Lower leg skin (tissue), 4 donors: ENCODE measurements around the gene SRP14. TPM values are rescaled to one million over a fixed set of nuclear protein-coding genes. Genes with fewer than 3 reads are reported as not detected.
"Not testable (repeated sequence)": the region's sequence is repeated elsewhere in the genome, so short reads cannot be mapped to it uniquely, and the experiment has no call there.

Experiments
- DNase-seq, 2 donors: peaks; one replicate each; pipeline ENCODE4 v3.0.0-alpha.2; 2019; ENCODE audit warnings: low spot score in 2 of 2
- H3K4me3 ChIP-seq: fragments of 200-600 bp; sonication (generic); 2 replicates; pipeline ENCODE4 v1.5.1; 2017; ENCODE audit warnings: mild to moderate bottlenecking, low read depth; ENCODE audit not compliant: poor library complexity, severe bottlenecking
- CTCF ChIP-seq, 3 donors: fragments of 450-650 bp; IDR thresholded peaks; one replicate each; pipeline ENCODE4 v1.5.1; 2016; ENCODE audit warnings: antibody characterized with exemption in 3 of 3, mild to moderate bottlenecking in 3 of 3, moderate library complexity in 2 of 3
- POLR2A ChIP-seq, 2 donors: fragments of 450-650 bp; IDR thresholded peaks; one replicate each; pipeline ENCODE4 v1.6.1; 2016 to 2017; ENCODE audit warnings: antibody characterized with exemption in 2 of 2, mild to moderate bottlenecking in 1 of 2, moderate library complexity in 1 of 2
- WGBS, 2 donors: methylation state at CpG; one replicate each; pipeline ENCODE4 v1.1.5; 2018; 5-methylcytosine and 5-hydroxymethylcytosine counted together
- intact Hi-C: fragments of 100-400 bp; cut with DNase I; formaldehyde crosslinking; loops from one replicate; pipeline ENCODE4 v1.15.0; 2023; ENCODE audit warnings: low total_unique reads
- total RNA-seq, 4 donors: library from RNA; depleted of rRNA; stranded (reverse); fragments of >200 nt; gene quantifications; one replicate each; pipeline ENCODE4 v1.1.0, GENCODE V29; 2016

Gene SRP14
- total RNA-seq, 4 donors from 2014 or later = 177 to 220 (median 201) TPM

DNA sequence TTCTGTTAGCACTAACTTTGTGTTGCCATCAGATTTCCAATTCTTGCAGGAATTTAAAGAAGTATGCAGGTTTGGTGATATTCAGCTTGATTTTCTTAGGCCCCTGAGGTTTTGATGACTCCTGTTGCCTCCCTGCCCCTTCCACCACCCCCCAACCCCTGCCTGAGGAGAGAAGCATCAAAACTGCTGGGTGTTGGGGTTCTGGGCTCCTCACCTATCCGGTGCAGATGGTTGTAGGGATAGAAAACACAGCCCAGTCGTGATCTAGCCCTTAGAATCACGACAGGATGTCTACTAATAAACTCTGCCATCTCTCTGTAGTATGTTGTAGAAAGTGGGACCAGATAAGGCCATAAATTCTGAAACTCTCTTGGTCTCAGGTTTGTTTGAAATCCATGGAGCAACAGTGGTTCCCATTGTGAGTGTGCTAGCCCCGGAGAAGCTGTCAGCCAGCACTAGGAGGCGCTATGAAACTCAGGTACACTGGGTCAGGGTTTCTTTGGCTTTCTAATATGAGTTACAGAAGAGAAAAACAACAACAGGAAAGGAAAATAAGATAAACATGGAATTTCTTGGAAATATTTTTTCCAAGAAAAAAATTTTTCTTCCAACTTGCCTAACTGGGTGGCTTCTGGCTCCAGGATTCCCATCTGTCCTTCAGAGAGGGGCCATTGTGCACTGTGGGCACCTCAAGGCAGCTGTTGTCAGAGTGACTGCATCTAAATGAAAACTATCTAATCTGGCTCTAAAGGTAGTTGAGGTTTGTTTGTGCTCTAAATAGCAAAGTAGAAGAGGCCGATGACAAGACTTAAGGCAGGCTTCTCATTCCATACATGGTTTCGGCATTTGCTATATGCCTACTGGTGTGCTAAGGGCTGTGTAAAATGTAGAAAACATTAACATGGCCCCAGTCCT, 8.7 kb downstream of the SRP14 start:
- no peak overlapping the region for H3K4me3 ChIP-seq
- DNase-seq = no peak
- TF ChIP-seq CTCF (IDR thresholded peaks at IDR 0.05) (no peak), POLR2A (IDR thresholded peaks at IDR 0.05) (no peak)
- intact Hi-C loops = no loop called here
- 74 to 79% methylated on average over 7 of the region's 7 CpGs for WGBS, 2 donors

- WGBS, 2 donors = 63 to 71% methylated on average over 3 of the region's 3 CpGs
- no peak overlapping the region for H3K4me3 ChIP-seq
- TF ChIP-seq CTCF (IDR thresholded peaks at IDR 0.05) (no peak), POLR2A (IDR thresholded peaks at IDR 0.05) (no peak)
- intact Hi-C loops = no loop called here
- DNase-seq = no peak
Measured at GRCh38 chr15:40028853-40029252, 10.1 kb downstream of the SRP14 start.

- H3K4me3 ChIP-seq = no peak overlapping the region
- 89% methylated on average over 3 of the region's 3 CpGs for WGBS, 2 donors
- no peak for DNase-seq
- intact Hi-C loops = no loop called here
- TF ChIP-seq POLR2A (IDR thresholded peaks at IDR 0.05) (no peak), CTCF (IDR thresholded peaks at IDR 0.05) (no peak)
Measured at GRCh38 chr15:40028193-40028592, 10.8 kb downstream of the SRP14 start.

DNA sequence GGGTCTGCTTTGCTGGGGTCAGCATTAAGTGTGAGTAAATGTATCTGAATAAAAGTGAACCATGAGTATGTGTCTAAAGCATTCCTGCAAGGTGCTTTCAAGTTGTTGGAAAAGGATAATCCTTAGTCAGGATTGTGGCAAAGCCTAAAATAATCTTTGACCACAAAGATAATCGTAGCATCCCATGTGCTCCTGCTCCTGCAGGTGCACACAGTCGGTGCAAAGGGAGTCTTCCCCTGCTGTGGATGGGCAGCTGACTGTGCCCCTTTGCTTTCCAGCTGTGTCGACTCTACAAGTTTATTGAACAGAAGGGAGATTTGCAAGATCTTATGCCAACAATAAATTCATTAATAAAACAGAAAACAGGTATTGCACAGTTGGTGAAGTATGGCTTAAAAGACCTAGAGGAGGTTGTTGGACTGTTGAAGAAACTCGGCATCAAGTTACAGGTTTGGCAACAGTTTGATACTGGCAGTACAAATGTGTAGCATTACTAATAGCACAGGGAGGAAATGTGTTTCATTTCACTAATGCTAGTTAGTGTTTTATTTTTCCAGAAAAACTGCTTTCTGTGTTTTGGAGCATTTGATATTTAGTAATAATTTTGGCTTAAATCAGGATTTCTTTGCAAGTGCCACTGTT, 22.6 kb downstream of the SRP14 start:
- TF ChIP-seq CTCF (IDR thresholded peaks at IDR 0.05) = no peak
- TF ChIP-seq POLR2A (IDR thresholded peaks at IDR 0.05) = no peak
- no peak overlapping the region for H3K4me3 ChIP-seq
- intact Hi-C loops = no loop called here
- DNase-seq = no peak
- 77 to 90% methylated on average over 4 of the region's 4 CpGs for WGBS, 2 donors

DNA sequence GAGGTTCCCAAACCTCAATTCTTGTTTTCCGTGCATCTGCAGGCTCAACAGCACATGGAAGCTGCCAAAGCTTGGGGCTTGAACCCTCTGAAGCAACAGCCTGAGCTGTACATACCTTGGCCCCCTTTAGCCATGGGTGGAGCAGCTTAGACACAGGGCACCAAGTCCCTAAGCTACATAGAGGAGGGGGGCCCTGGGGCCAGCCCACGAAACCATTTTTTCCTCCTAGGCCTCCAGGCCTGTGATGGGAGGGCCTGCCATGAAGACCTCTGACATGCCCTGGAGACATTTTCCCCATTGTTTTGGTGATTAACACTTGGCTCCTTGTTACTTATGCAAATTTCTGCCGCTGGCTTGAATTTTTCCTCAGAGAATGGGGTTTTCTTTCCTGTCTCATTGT, 24.6 kb downstream of the SRP14 start:
- intact Hi-C loops = no loop called here
- 97 to 99% methylated on average over 3 of the region's 3 CpGs for WGBS, 2 donors
- no peak for DNase-seq
- TF ChIP-seq CTCF (IDR thresholded peaks at IDR 0.05) (no peak), POLR2A (IDR thresholded peaks at IDR 0.05) (no peak)
- H3K4me3 ChIP-seq = no peak overlapping the region

DNA sequence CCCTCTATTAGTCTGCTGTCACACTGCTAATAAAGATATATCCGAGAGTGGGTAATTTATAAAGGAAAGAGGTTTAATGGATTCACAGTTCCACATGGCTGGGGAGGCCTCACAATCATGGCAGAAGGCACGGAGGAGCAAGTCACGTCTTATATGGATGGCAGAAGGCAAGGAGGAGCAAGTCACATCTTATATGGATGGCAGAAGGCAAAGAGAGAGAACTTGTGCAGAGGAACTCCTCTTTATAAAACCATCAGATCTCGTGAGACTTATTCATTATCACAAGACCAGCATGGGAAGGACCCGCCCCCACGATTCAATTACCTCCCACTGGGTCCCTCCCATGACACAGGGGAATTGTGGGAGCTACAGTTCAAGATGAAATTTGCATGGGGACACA, 25.6 kb downstream of the SRP14 start:
- WGBS, 2 donors = 91 to 95% methylated on average over 6 of the region's 6 CpGs
- intact Hi-C loops, DNase-seq, H3K4me3 ChIP-seq: not testable (repeated sequence)
